ENCODE results near the gene HIVEP3. TPM values are rescaled to one million over a fixed set of nuclear protein-coding genes. Genes with fewer than 3 reads are reported as not detected.

The HIVEP3 gene
- total RNA-seq, 1 donor from 2014 or later: 1.2 TPM

GRCh38 chr1:41766041-41766440 is 152.7 kb downstream of the HIVEP3 start:
- H3K36me3 Mint-ChIP-seq (ENCODE audit: low read depth): no peaks in the 10 kb centered on the region
- H3K27ac Mint-ChIP-seq (ENCODE audit: unreplicated experiment): no peak overlapping the region
- no peak for TF ChIP-seq CTCF (conservative IDR thresholded peaks at IDR 0.05)
- DNase-seq (ENCODE audit: low read depth, low spot score): no peak
- no peaks in the 10 kb centered on the region for H3K27me3 Mint-ChIP-seq (ENCODE audit: low read depth)
- peaks cover 24% of the 10 kb centered on the region for H3K4me1 Mint-ChIP-seq
- no peak overlapping the region for H3K4me3 Mint-ChIP-seq
- H3K9me3 Mint-ChIP-seq: peaks cover 7% of the 10 kb centered on the region

GRCh38 chr1:41765152-41765551 is 153.6 kb downstream of the HIVEP3 start:
- no peak for TF ChIP-seq CTCF (conservative IDR thresholded peaks at IDR 0.05)
- Mint-ChIP-seq H3K27ac (ENCODE audit: unreplicated experiment) (peak overlapping the region; percentile 89), H3K36me3 (ENCODE audit: low read depth) (no peaks in the 10 kb centered on the region), H3K27me3 (ENCODE audit: low read depth) (no peaks in the 10 kb centered on the region), H3K4me3 (no peak overlapping the region), H3K9me3 (peaks cover 8% of the 10 kb centered on the region), H3K4me1 (peaks cover 24% of the 10 kb centered on the region)
- DNase-seq (ENCODE audit: low read depth, low spot score): no peak

GRCh38 chr1:41764656-41765055 is 154.1 kb downstream of the HIVEP3 start:
- Mint-ChIP-seq H3K4me3 (no peak overlapping the region), H3K4me1 (peaks cover 24% of the 10 kb centered on the region), H3K27ac (ENCODE audit: unreplicated experiment) (no peak overlapping the region), H3K9me3 (peaks cover 8% of the 10 kb centered on the region), H3K27me3 (ENCODE audit: low read depth) (no peaks in the 10 kb centered on the region), H3K36me3 (ENCODE audit: low read depth) (no peaks in the 10 kb centered on the region)
- no peak for DNase-seq (ENCODE audit: low read depth, low spot score)
- TF ChIP-seq CTCF (conservative IDR thresholded peaks at IDR 0.05): no peak

GRCh38 chr1:41762777-41763176 is 155.9 kb downstream of the HIVEP3 start:
- no peak for DNase-seq (ENCODE audit: low read depth, low spot score)
- no peak overlapping the region for H3K27ac Mint-ChIP-seq (ENCODE audit: unreplicated experiment)
- H3K27me3 Mint-ChIP-seq (ENCODE audit: low read depth): no peaks in the 10 kb centered on the region
- peaks cover 8% of the 10 kb centered on the region for H3K9me3 Mint-ChIP-seq
- no peak for TF ChIP-seq CTCF (conservative IDR thresholded peaks at IDR 0.05)
- H3K4me1 Mint-ChIP-seq: peaks cover 24% of the 10 kb centered on the region
- no peak overlapping the region for H3K4me3 Mint-ChIP-seq
- H3K36me3 Mint-ChIP-seq (ENCODE audit: low read depth): no peaks in the 10 kb centered on the region

GRCh38 chr1:41762251-41762650 is 156.5 kb downstream of the HIVEP3 start:
- no peak for DNase-seq (ENCODE audit: low read depth, low spot score)
- H3K27ac Mint-ChIP-seq (ENCODE audit: unreplicated experiment): no peak overlapping the region
- no peak overlapping the region for H3K4me3 Mint-ChIP-seq
- peaks cover 24% of the 10 kb centered on the region for H3K4me1 Mint-ChIP-seq
- H3K9me3 Mint-ChIP-seq: peaks cover 8% of the 10 kb centered on the region
- H3K27me3 Mint-ChIP-seq (ENCODE audit: low read depth): no peaks in the 10 kb centered on the region
- H3K36me3 Mint-ChIP-seq (ENCODE audit: low read depth): no peaks in the 10 kb centered on the region
- TF ChIP-seq CTCF (conservative IDR thresholded peaks at IDR 0.05): no peak

All from neural crest cell (in vitro differentiated cells).